OCI-LY7 (cell line): ENCODE measurements around the gene COL5A1.

ENCODE experiments used
- CTCF ChIP-seq: fragments of 200-600 bp; sonication (generic); conservative IDR thresholded peaks from 2 replicates; pipeline ENCODE4 v1.5.1; 2014; ENCODE audit warnings: mild to moderate bottlenecking, antibody characterized with exemption, low read length, moderate library complexity, mixed read lengths
- EZH2phosphoT487 ChIP-seq: fragments of 200-600 bp; sonication (generic); IDR thresholded peaks from 2 replicates; pipeline ENCODE4 v1.6.1; 2018; ENCODE audit warnings: low read depth, borderline replicate concordance, mild to moderate bottlenecking, mixed run types, antibody characterized with exemption, low read length, moderate library complexity, mixed read lengths

GRCh38 chr9:134747951-134748489, 106.4 kb downstream of the COL5A1 start:
- no peak for TF ChIP-seq CTCF
- TF ChIP-seq EZH2phosphoT487: no peak
